Stimulated activated CD4-positive, alpha-beta T cell treated with anti-CD3 and anti-CD28 coated beads, Interleukin-1b, Interleukin-23, amount 100 ng/mL, for 48 hours (primary cell): ENCODE results near the gene ADCY2.

Experiments used
- DNase-seq: peaks from one replicate; pipeline ENCODE4 v3.0.0-alpha.2; 2020

ADCY2 gene

GRCh38 chr5:7876867-7877266 lies 480.9 kb downstream of the ADCY2 start:
- peak; percentile 45 for DNase-seq

- DNase-seq = no peak
These were observed 481.9 kb downstream of the ADCY2 start for GRCh38 chr5:7877851-7878250.

GRCh38 chr5:7878381-7878873 lies 482.5 kb downstream of the ADCY2 start:
- DNase-seq = no peak
